GM12878 (cell line): ENCODE measurements around the gene PPP1R9B. TPM values are rescaled to one million over a fixed set of nuclear protein-coding genes. Genes with fewer than 3 reads are reported as not detected.

Experiments
- ATAC-seq: fragments of 200-7000 bp; cut with Tn5 transposase; 3 replicates; pipeline ENCODE4 v1.9.1; 2020; ENCODE audit warnings: mild to moderate bottlenecking, moderate library complexity
- BruUV-seq: library from RNA; stranded (reverse); fragments of 400-500 nt; replicated peaks from 2 replicates; lab custom pipeline; 2021; lab: Mats Ljungman, UMichigan
- CTCF ChIA-PET: fragments of 300-600 bp; sonication (Branson Sonifier 250); formaldehyde crosslinking; extraction: SDS; loops from one replicate; lab custom pipeline; 2021; ENCODE audit warnings: inconsistent platforms; lab: Yijun Ruan, JAX
- POLR2A ChIA-PET: fragments of 350-600 bp; formaldehyde crosslinking; extraction: SDS; loops from one replicate; lab custom pipeline; 2021; ENCODE audit warnings: inconsistent platforms; lab: Charles Lee
- RAD21 ChIA-PET: fragments of 300-600 bp; sonication (Branson Sonifier 250); formaldehyde crosslinking; loops from one replicate; lab custom pipeline; 2023; ENCODE audit warnings: antibody characterized with exemption; ENCODE audit not compliant: unreplicated experiment; lab: Charles Lee
- SMC1A ChIA-PET: fragments of 300-600 bp; sonication (Branson Sonifier 250); formaldehyde crosslinking; loops from one replicate; lab custom pipeline; 2023; ENCODE audit not compliant: unreplicated experiment, uncharacterized antibody; lab: Charles Lee
- DNase-seq: peaks from one replicate; pipeline ENCODE4 v3.0.0-alpha.2; 2011; ENCODE audit warnings: low read depth, low spot score
- FAIRE-seq: peaks from 3 replicates; lab custom pipeline; 2011; peaks lifted over from hg19 to GRCh38; lab: Jason Lieb, UNC
- H2AFZ ChIP-seq: 2 replicates; pipeline ENCODE4 v1.6.0; 2011; ENCODE audit warnings: low read depth, low read length, control low read depth; ENCODE audit not compliant: control insufficient read depth
- H3K27ac ChIP-seq: 2 replicates; pipeline ENCODE4 v1.5.1; 2011; ENCODE audit warnings: control low read depth; ENCODE audit not compliant: control insufficient read depth, insufficient read depth
- H3K27me3 ChIP-seq, 2 experiments: replicated peaks in 1 of 2; 2 replicates each; pipeline versions ENCODE4 v1.6.0 to v1.6.1; 2011; ENCODE audit warnings: low read length in 1 of 2; ENCODE audit not compliant: control insufficient read depth in 2 of 2, insufficient read depth in 2 of 2
- H3K36me3 ChIP-seq, 2 experiments: 2 replicates each; pipeline ENCODE4 v1.5.1; 2011; ENCODE audit warnings: low read length in 1 of 2; ENCODE audit not compliant: control insufficient read depth in 2 of 2, insufficient read depth in 2 of 2
- H3K4me1 ChIP-seq: 2 replicates; pipeline ENCODE4 v1.6.1; 2011; ENCODE audit warnings: mild to moderate bottlenecking, low read length, moderate library complexity, mixed read lengths; ENCODE audit not compliant: control insufficient read depth, insufficient read depth
- H3K4me2 ChIP-seq: 2 replicates; pipeline ENCODE4 v1.6.0; 2011; ENCODE audit warnings: control low read depth; ENCODE audit not compliant: control insufficient read depth, insufficient read depth
- H3K4me3 ChIP-seq: fragments of 200-600 bp; sonication (generic); 2 replicates; pipeline ENCODE4 v1.5.1; 2016
- H3K79me2 ChIP-seq: 2 replicates; pipeline ENCODE4 v1.6.0; 2011; ENCODE audit warnings: low read length; ENCODE audit not compliant: control insufficient read depth, insufficient read depth
- H3K9ac ChIP-seq: 2 replicates; pipeline ENCODE4 v1.8.0; 2011; ENCODE audit warnings: low read length, control low read depth, mixed read lengths; ENCODE audit not compliant: control insufficient read depth, insufficient read depth
- H3K9me3 ChIP-seq: replicated peaks from 3 replicates; pipeline ENCODE4 v1.5.1; 2011; ENCODE audit warnings: mild to moderate bottlenecking, low read length; ENCODE audit not compliant: control insufficient read depth, insufficient read depth
- H4K20me1 ChIP-seq: 2 replicates; pipeline ENCODE4 v1.6.0; 2011; ENCODE audit not compliant: control insufficient read depth, insufficient read depth
- CBX5 ChIP-seq: sonication (generic); IDR thresholded peaks from 2 replicates; pipeline ENCODE4 v1.6.1; 2016; ENCODE audit warnings: low read depth, moderate library complexity, mild to moderate bottlenecking, inconsistent platforms
- NBN ChIP-seq: fragments of 450-650 bp; IDR thresholded peaks from 2 replicates; pipeline ENCODE4 v1.6.1; 2016
- POLR2A ChIP-seq: IDR thresholded peaks from 2 replicates; pipeline ENCODE4 v1.6.1; 2011; ENCODE audit warnings: low read depth, mild to moderate bottlenecking, low read length
- POLR2AphosphoS5 ChIP-seq: IDR thresholded peaks from 2 replicates; pipeline ENCODE4 v1.6.1; 2011; ENCODE audit warnings: mild to moderate bottlenecking, low read length, inconsistent platforms
- RUNX3 ChIP-seq: IDR thresholded peaks from 2 replicates; pipeline ENCODE4 v1.6.1; 2012; ENCODE audit warnings: low read length, inconsistent platforms
- WGBS: methylation state at CpG from one replicate; pipeline ENCODE4 v1.1.6; 2016; ENCODE audit warnings: low lambda C conversion rate; ENCODE audit not compliant: insufficient replicate concordance, insufficient coverage; ENCODE audit errors: missing lambda C conversion rate; 5-methylcytosine and 5-hydroxymethylcytosine counted together
- in situ Hi-C: fragments of 300-500 bp; cut with MboI; formaldehyde crosslinking; loops from 9 replicates; pipeline ENCODE4 v1.14.3; 2018; ENCODE audit warnings: mixed read lengths
- intact Hi-C: fragments of 100-400 bp; cut with micrococcal nuclease; formaldehyde crosslinking; loops from one replicate; pipeline ENCODE4 v1.14.2; 2022; ENCODE audit not compliant: unreplicated experiment
- polyA plus RNA-seq, 11 experiments: library from polyadenylated mRNA; depleted of rRNA in 4 of 11; unstranded in 6 of 11; stranded (reverse) in 5 of 11; fragments of >200 nt; fragmentation: Nextera tagmentation in 4 of 11; fragmentation: Illumina TruSeq in 1 of 11; extraction: Ambion mirVana in 4 of 11; extraction: Trizol in 1 of 11; gene quantifications; 1 replicate in 1 of 11; 2 replicates in 10 of 11; pipeline versions ENCODE4 v1.2.1 to v1.2.3, GENCODE V29; 2011 to 2016; ENCODE audit warnings: inconsistent platforms in 2 of 11, missing spikeins in 2 of 11, low read depth in 1 of 11
- total RNA-seq, 4 experiments: library from RNA; depleted of rRNA in 3 of 4; stranded (reverse); fragments of >200 nt in 3 of 4; fragmentation: Illumina TruSeq in 1 of 4; extraction: Trizol in 1 of 4; gene quantifications; 2 replicates each; pipeline versions ENCODE4 v1.2.1 to v1.2.3, GENCODE V29; 2013 to 2021

PPP1R9B gene
- total and polyA plus RNA-seq, 10 of the 15 experiments (the other 5 are each of a cell fraction or from before 2014, with no cell fraction given) = 0.20 to 107 (median 37.5) TPM

GRCh38 chr17:50133028-50133768 is 17.3 kb downstream of the PPP1R9B start:
- H3K79me2 ChIP-seq = no peaks in the 10 kb centered on the region
- peaks cover 8% of the 10 kb centered on the region; the same call in 1 of the 2 replicates for H4K20me1 ChIP-seq
- no peak overlapping the region for H3K4me3 ChIP-seq
- no peak overlapping the region for H3K27ac ChIP-seq
- peaks cover 20 to 36% of the 10 kb centered on the region in 2 experiments; a peak in 3 of 4 replicates for H3K36me3 ChIP-seq
- peaks cover 6% of the 10 kb centered on the region; the same call in 1 of the 2 replicates for H3K4me1 ChIP-seq
- no peak overlapping the region for H2AFZ ChIP-seq
- H3K9ac ChIP-seq = no peak overlapping the region
- ChIA-PET SMC1A (no interaction called here), CTCF (interaction anchor here (0.6 to 3.1 kb wide), 5 partner anchors 13 to 102 kb away, joined by 3 to 21 read pairs (median 5); partner anchors contain the start of gene PDK2), POLR2A (interaction anchor here (1.6 kb wide), 1 partner anchor 29 kb away, joined by 5 read pairs; no protein-coding TSS in a partner anchor), RAD21 (no interaction called here)
- H3K4me2 ChIP-seq = no peak overlapping the region
- 73% methylated on average over 7 of the region's 7 CpGs for WGBS
- H3K9me3 ChIP-seq = no peaks in the 10 kb centered on the region
- peaks cover 4 to 8% of the 10 kb centered on the region in 2 experiments for H3K27me3 ChIP-seq
- BruUV-seq = no TSS peak
- ATAC-seq = no peak
- in situ Hi-C loops (no loop called here), intact Hi-C loops (no loop called here)
- no peak for DNase-seq
- FAIRE-seq = no peak
- TF ChIP-seq POLR2A = peak; percentile 59; the same call in 1 of the 2 replicates
- TF ChIP-seq POLR2AphosphoS5 = peak; percentile 61; the same call in 1 of the 2 replicates
- TF ChIP-seq CBX5 = no peak
- TF ChIP-seq RUNX3 = no peak
- TF ChIP-seq NBN = no peak
